ENCODE measurements around the gene RANBP1. TPM values are rescaled to one million over a fixed set of nuclear protein-coding genes. Genes with fewer than 3 reads are reported as not detected.
"Not testable (repeated sequence)": the region's sequence is repeated elsewhere in the genome, so short reads cannot be mapped to it uniquely, and the experiment has no call there.

Gene RANBP1
- total RNA-seq, result 100 to 1,000 TPM; 318 to 345 TPM

GRCh38 chr22:20115691-20116375 is at the start of gene RANBP1:
TSS of gene RANBP1 (plus strand) at chr22:20116104. CDS start at chr22:20116185, 81 bp downstream.
- Mint-ChIP-seq H3K27me3 (no peaks in the 10 kb centered on the region), H3K9me3 (ENCODE audit: low read depth) (no peaks in the 10 kb centered on the region), H3K36me3 (peaks cover 40% of the 10 kb centered on the region), H3K4me3 (peak within 1 kb of the TSS; percentile 89), H3K4me1 (peaks cover 67% of the 10 kb centered on the region), H3K27ac (peak within 1 kb of the TSS; percentile 91)
- CTCF ChIA-PET, result interaction anchor here (2.2 to 2.6 kb wide), 2 partner anchors 13 to 14 kb away, joined by 9 to 17 read pairs; no protein-coding TSS in a partner anchor
- ATAC-seq, result no peak
- no peak for DNase-seq

DNA sequence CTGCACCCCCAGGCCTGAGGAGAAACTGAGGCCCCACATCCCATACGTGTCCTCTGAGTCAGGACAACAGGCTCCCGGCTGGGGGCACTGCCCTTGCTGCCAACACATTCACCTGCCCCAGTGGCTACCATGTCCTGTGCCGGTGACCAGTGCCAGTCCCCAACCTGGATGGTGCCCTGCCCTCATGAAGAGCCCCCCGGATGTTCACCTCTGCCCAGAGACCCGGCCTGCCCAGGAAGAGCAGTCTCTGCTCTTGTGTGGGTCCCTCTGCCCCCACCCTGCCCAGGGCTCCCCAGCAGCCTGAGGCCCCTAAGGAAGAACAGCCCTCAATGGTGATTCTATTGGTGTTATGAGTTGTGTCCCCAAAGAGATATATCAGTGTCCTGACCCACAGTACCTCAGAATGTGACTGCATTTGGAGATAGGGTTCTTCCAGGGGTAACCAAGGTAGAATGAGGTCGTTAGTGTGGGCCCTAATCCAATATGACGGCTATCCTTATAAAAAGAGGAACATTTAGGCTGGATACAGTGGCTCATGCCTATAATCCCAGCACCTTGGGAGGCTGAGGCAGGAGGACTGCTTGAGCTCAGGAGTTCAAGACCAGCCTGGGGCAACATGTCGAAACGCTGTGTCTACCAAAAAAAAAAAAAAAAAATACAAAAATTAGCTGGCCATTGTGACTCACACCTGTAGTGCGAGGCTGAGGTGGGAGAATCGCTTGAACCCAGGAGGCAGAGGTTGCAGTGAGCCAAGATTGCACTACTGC is 49.1 kb upstream of the RANBP1 start:
- DNase-seq (no peak), ATAC-seq (no peak)
- Mint-ChIP-seq H3K4me3 (no peak overlapping the region), H3K27me3 (no peaks in the 10 kb centered on the region), H3K27ac (no peak overlapping the region), H3K36me3 (peaks cover 3% of the 10 kb centered on the region), H3K9me3 (ENCODE audit: low read depth) (no peaks in the 10 kb centered on the region), H3K4me1 (no peaks in the 10 kb centered on the region)
- CTCF ChIA-PET, result no interaction called here

GRCh38 chr22:20067384-20067682 is 48.6 kb upstream of the RANBP1 start:
- DNase-seq; H3K27me3 Mint-ChIP-seq; H3K4me3 Mint-ChIP-seq; H3K27ac Mint-ChIP-seq; H3K9me3 Mint-ChIP-seq (ENCODE audit: low read depth); CTCF ChIA-PET; H3K4me1 Mint-ChIP-seq; H3K36me3 Mint-ChIP-seq; ATAC-seq: not testable (repeated sequence)

DNA sequence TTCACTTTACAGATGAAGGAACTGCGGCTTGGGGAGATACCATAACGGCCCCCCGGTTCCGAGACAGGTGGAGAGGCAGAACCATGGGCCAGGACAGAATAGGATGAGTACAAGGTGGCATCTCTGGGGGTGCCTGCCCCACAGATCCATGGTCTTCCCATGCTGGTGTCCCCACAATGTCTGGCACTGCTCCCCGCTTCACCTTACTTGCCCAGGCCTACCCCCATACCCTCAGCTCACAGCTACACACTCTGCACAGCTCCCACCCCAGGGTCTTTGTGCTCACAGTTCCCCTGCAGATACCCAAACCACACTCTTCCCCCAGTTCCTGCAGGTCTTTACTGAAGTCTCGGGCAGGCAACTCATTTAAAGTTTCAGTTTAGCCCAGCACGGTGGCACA is 47.3 kb upstream of the RANBP1 start:
- H3K9me3 Mint-ChIP-seq (ENCODE audit: low read depth), result no peaks in the 10 kb centered on the region
- H3K36me3 Mint-ChIP-seq, result peaks cover 3% of the 10 kb centered on the region
- H3K4me1 Mint-ChIP-seq, result no peaks in the 10 kb centered on the region
- CTCF ChIA-PET, result interaction anchor here (0.7 kb wide), 1 partner anchor 16 kb away, joined by 3 read pairs; no protein-coding TSS in a partner anchor
- no peaks in the 10 kb centered on the region for H3K27me3 Mint-ChIP-seq
- DNase-seq (no peak), ATAC-seq (no peak)
- no peak overlapping the region for H3K4me3 Mint-ChIP-seq
- H3K27ac Mint-ChIP-seq, result no peak overlapping the region

DNA sequence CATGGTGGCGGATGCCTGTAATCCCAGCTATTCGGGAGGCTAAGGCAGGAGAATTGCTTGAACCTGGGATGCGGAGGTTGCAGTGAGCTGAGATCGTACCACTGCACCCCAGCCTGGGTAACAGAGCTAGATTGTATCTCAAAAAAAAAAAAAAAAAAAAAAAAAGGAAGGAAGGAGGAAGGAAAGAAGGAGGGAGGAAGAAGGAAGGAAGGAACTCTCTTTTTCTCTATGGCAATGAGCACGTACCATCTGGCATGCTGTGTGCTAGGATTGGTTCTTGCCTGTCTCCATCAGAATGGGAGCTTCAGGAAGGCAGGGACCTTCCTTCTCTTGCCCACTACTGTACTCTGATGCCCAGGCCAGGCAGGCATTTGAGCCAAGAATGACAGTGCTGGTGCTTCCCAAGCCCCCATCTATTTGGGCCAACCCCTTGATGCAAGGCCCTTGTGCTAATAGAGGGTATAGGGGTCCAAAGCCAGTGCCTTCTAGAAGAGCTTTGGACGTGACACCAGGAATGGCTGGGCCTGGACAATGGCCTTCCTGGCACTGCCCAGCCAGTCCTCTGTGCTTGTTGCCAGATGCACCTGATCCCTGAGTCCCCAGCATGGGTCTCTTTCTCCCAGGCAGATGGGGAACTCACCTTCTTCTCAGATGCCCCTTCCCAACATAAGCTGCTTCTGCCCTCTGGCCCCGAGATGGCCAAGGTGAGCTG is 46.4 kb upstream of the RANBP1 start:
- ATAC-seq, result no peak
- no peak overlapping the region for H3K4me3 Mint-ChIP-seq
- H3K36me3 Mint-ChIP-seq, result peaks cover 3% of the 10 kb centered on the region
- H3K9me3 Mint-ChIP-seq (ENCODE audit: low read depth), result no peaks in the 10 kb centered on the region
- no peaks in the 10 kb centered on the region for H3K4me1 Mint-ChIP-seq
- no peak overlapping the region for H3K27ac Mint-ChIP-seq
- no peak for DNase-seq
- no peaks in the 10 kb centered on the region for H3K27me3 Mint-ChIP-seq
- CTCF ChIA-PET, result no interaction called here

DNA sequence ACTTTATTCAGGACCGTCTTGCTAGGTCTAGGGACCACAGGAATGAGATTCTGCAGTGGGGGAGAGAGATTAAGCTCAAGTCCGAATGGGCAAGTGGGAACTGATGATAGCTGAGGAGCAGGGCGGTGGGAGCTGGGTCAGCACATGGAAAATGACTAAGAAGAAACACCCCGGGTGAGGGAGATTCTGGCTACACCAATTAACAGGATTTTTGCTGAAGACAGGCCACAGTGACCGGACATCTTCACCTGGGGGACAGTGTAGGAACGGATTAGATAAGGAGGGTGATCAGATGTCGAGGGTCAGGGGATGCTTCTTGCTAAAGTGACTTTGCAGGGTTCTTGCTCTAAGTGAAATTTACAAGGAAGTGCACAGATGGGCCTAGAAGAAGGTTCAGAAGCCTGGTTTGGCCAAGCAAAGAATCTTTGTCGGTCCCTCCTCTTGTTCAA is 44.4 kb upstream of the RANBP1 start:
- Mint-ChIP-seq H3K9me3 (ENCODE audit: low read depth) (no peaks in the 10 kb centered on the region), H3K4me3 (no peak overlapping the region), H3K27me3 (no peaks in the 10 kb centered on the region), H3K27ac (no peak overlapping the region), H3K4me1 (no peaks in the 10 kb centered on the region), H3K36me3 (no peaks in the 10 kb centered on the region)
- DNase-seq, result no peak
- ATAC-seq, result no peak
- CTCF ChIA-PET, result no interaction called here

DNA sequence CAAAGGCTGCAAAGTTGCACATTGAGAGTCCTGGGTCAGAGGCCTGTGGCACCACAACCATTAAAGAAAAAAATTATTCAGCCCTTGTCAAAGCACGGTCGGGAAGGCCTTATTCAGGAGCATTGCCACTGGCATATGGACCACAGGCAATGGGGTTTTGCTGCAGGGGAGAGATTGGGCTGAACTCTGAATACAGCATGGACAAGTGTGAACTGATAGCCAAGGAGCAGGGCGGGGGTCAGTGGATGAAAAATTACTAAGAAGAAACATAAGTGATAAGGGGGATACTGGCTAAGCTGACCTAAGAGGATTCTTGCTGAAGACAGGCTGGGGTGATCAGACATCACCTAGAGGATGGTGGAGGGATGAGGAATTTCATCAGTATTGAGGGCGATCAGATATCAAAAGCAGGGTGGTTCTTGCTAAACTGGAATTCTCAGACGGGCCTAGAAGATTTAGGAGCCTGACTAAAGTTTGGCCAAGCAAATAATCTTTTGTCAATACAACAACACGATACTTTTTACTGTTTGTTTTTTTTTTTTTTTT is 39.2 kb upstream of the RANBP1 start:
- H3K36me3 Mint-ChIP-seq, result peaks cover 3% of the 10 kb centered on the region
- no peak overlapping the region for H3K27ac Mint-ChIP-seq
- ATAC-seq, result no peak
- no peaks in the 10 kb centered on the region for H3K27me3 Mint-ChIP-seq
- H3K4me1 Mint-ChIP-seq, result peaks cover 13% of the 10 kb centered on the region
- no peaks in the 10 kb centered on the region for H3K9me3 Mint-ChIP-seq (ENCODE audit: low read depth)
- CTCF ChIA-PET, result no interaction called here
- no peak for DNase-seq
- H3K4me3 Mint-ChIP-seq, result no peak overlapping the region

DNA sequence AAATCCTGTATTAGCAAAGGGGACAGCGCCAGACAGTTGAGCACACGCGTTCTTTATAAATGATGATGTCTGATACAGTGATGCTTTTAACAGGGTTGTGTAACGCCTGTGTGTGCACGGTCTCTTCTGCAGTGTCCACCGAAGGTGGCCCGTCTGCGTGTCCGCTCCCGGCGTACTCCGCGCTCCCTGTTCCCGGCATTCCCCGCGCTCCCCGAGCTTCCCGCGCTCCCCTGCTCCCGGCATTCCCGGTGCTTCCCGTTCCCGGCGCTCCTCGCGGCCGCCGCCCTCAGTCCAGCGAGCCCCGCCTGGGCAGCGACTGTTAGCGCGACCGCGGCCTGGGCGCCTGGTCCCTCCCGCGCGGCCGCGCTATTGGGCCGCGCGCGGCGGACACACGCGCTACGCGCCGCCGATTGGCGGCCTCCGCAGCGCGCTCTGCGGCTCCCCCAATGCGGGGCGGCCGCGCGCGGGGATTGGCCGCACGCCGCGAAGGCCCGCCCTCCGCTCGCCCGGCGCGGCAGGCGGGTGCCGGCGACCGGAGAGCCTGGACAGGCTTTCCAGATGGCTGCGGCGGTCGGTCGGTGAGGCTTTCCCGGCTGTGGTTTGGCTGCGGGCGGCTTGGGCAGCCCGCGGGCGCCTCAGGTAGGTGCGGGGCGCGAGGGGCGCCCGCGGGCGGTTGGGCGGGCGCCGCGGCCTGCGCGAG is 36.0 kb upstream of the RANBP1 start, which contains the start of gene DGCR8:
Gene DGCR8, plus strand, starts transcription at position 497 of the 700 bp plus-strand sequence. CDS start 5,723 bp downstream, outside the sequence.
- DNase-seq, result peak; percentile 68
- peaks cover 5% of the 10 kb centered on the region for H3K36me3 Mint-ChIP-seq
- H3K27ac Mint-ChIP-seq, result peak within 1 kb of the TSS; percentile 84
- CTCF ChIA-PET, result interaction anchor here (1.4 kb wide), 1 partner anchor 108 kb away, joined by 6 read pairs; no protein-coding TSS in a partner anchor
- no peaks in the 10 kb centered on the region for H3K27me3 Mint-ChIP-seq
- H3K4me3 Mint-ChIP-seq, result peak within 1 kb of the TSS; percentile 92
- no peaks in the 10 kb centered on the region for H3K9me3 Mint-ChIP-seq (ENCODE audit: low read depth)
- H3K4me1 Mint-ChIP-seq, result peaks cover 43% of the 10 kb centered on the region
- ATAC-seq, result peak; percentile 93

- Mint-ChIP-seq H3K36me3 (peaks cover 6% of the 10 kb centered on the region), H3K27me3 (no peaks in the 10 kb centered on the region), H3K4me1 (peaks cover 47% of the 10 kb centered on the region), H3K9me3 (ENCODE audit: low read depth) (no peaks in the 10 kb centered on the region), H3K27ac (peak overlapping the region; percentile 84), H3K4me3 (peak overlapping the region; percentile 92)
- CTCF ChIA-PET, result no interaction called here
- DNase-seq (peak; percentile 76), ATAC-seq (peak; percentile 76)
These were observed 35.5 kb upstream of the RANBP1 start for GRCh38 chr22:20080445-20080775.

GRCh38 chr22:20080776-20081654 is 34.9 kb upstream of the RANBP1 start:
- H3K27ac Mint-ChIP-seq, result peak overlapping the region; percentile 84
- CTCF ChIA-PET, result interaction anchor here (0.7 to 1.7 kb wide), 3 partner anchors 10 to 183 kb away, joined by 3 to 5 read pairs (median 4); no protein-coding TSS in a partner anchor
- peaks cover 7% of the 10 kb centered on the region for H3K36me3 Mint-ChIP-seq
- H3K27me3 Mint-ChIP-seq, result no peaks in the 10 kb centered on the region
- H3K4me3 Mint-ChIP-seq, result peak overlapping the region; percentile 92
- ATAC-seq (no peak), DNase-seq (peak; percentile 56)
- peaks cover 48% of the 10 kb centered on the region for H3K4me1 Mint-ChIP-seq
- H3K9me3 Mint-ChIP-seq (ENCODE audit: low read depth), result no peaks in the 10 kb centered on the region

DNA sequence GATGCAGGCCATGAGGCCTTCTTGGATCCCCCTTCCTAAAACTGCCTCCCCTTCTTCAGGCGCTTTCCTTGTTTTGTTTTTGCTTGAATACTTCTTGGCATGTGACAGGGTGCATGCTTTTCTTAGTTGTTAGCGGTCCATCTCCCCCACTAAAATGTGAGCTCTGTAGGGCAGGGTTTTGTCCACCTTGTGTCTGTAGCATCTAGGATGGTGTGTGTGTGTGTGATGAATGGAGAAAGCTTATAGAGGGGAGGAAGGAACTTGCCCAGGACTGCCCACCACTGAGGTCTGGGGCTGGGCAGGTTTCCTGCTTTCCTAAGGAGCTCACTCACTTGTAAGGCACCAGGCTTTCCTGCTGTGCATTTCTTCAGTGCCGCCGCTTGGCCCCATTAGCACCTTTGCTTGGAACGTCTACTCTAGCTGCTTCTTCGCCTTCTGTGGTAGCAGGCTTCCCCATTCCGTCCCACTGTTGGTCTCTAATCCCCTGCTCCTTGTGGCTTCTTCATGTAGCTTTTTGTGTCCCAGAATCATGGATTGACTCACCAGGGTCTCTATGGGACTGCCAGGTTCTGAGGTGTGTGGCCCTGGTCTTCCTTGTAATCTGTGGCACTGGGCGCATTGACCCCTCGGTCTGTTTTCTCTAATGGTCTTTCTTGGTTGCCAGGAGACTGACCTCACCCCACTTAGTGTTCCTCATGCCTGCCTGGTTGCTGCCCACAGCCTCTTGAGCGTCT is 32.6 kb upstream of the RANBP1 start:
- ATAC-seq (no peak), DNase-seq (no peak)
- H3K9me3 Mint-ChIP-seq (ENCODE audit: low read depth), result no peaks in the 10 kb centered on the region
- no peaks in the 10 kb centered on the region for H3K27me3 Mint-ChIP-seq
- peak overlapping the region; percentile 33 for H3K27ac Mint-ChIP-seq
- peaks cover 60% of the 10 kb centered on the region for H3K4me1 Mint-ChIP-seq
- peak overlapping the region; percentile 1 for H3K4me3 Mint-ChIP-seq
- peaks cover 26% of the 10 kb centered on the region for H3K36me3 Mint-ChIP-seq
- CTCF ChIA-PET, result interaction anchor here (0.6 to 1.8 kb wide), 4 partner anchors 8 to 34 kb away, joined by 4 to 10 read pairs (median 5); partner anchors contain the start of gene TRMT2A

All from activated CD8-positive, alpha-beta memory T cell treated with anti-CD3 and anti-CD28 coated beads, Interleukin-2, amount 10 ng/mL, durations not matched to agents 7 days and 5 days (primary cell).